PC-9 (cell line): ENCODE data around the gene XRCC3. TPM values are rescaled to one million over a fixed set of nuclear protein-coding genes. Genes with fewer than 3 reads are reported as not detected.
"Not testable (repeated sequence)": the region's sequence is repeated elsewhere in the genome, so short reads cannot be mapped to it uniquely, and the experiment has no call there.

Experiments
- BruUV-seq: library from RNA; stranded (reverse); fragments of 400-500 nt; replicated peaks from 2 replicates; lab custom pipeline; 2021; lab: Mats Ljungman, UMichigan
- CTCF ChIA-PET: fragments of 300-600 bp; sonication (Branson Sonifier 250); formaldehyde crosslinking; loops from one replicate; lab custom pipeline; 2022; ENCODE audit warnings: antibody characterized with exemption; lab: Charles Lee
- POLR2A ChIA-PET: fragments of 300-600 bp; sonication (Branson Sonifier 250); formaldehyde crosslinking; loops from one replicate; lab custom pipeline; 2022; ENCODE audit warnings: antibody characterized with exemption; ENCODE audit not compliant: unreplicated experiment; lab: Charles Lee
- DNase-seq, 2 experiments: peaks; one replicate each; pipeline versions ENCODE4 v3.0.0 to v3.0.0-alpha.2; 2015 to 2022; ENCODE audit warnings: mixed read lengths in 1 of 2
- H2AFZ ChIP-seq: fragments of 200-600 bp; sonication (generic); 2 replicates; pipeline ENCODE4 v1.8.1; 2017; ENCODE audit warnings: antibody characterized with exemption
- H3F3A ChIP-seq: fragments of 200-600 bp; sonication (generic); 2 replicates; pipeline ENCODE4 v1.8.1; 2017; ENCODE audit warnings: antibody characterized with exemption, mild to moderate bottlenecking, low read depth; ENCODE audit not compliant: insufficient read depth
- H3K27ac ChIP-seq: fragments of 200-600 bp; sonication (generic); 2 replicates; pipeline ENCODE4 v1.6.1; 2016; ENCODE audit warnings: mixed run types
- H3K27me3 ChIP-seq: fragments of 200-600 bp; sonication (generic); 2 replicates; pipeline ENCODE4 v1.6.1; 2016; ENCODE audit warnings: low read depth, mixed run types; ENCODE audit not compliant: insufficient read depth
- H3K36me3 ChIP-seq: fragments of 200-600 bp; sonication (generic); 2 replicates; pipeline ENCODE4 v1.6.1; 2016; ENCODE audit warnings: low read depth, mixed run types
- H3K4me1 ChIP-seq: fragments of 200-600 bp; sonication (generic); replicated peaks from 2 replicates; pipeline ENCODE4 v1.6.1; 2016; ENCODE audit warnings: mixed run types; ENCODE audit not compliant: insufficient read depth
- H3K4me2 ChIP-seq: fragments of 200-600 bp; sonication (generic); 2 replicates; pipeline ENCODE4 v1.6.1; 2017; ENCODE audit warnings: mixed run types
- H3K4me3 ChIP-seq: fragments of 200-600 bp; sonication (generic); 2 replicates; pipeline ENCODE4 v1.6.1; 2016; ENCODE audit warnings: mixed run types
- H3K79me2 ChIP-seq: fragments of 200-600 bp; sonication (generic); 2 replicates; pipeline ENCODE4 v1.6.1; 2017; ENCODE audit warnings: low read depth, mixed run types
- H3K9me2 ChIP-seq: fragments of 200-600 bp; sonication (generic); 2 replicates; pipeline ENCODE4 v1.8.1; 2017; ENCODE audit warnings: mild to moderate bottlenecking; ENCODE audit not compliant: insufficient read depth
- H3K9me3 ChIP-seq: fragments of 200-600 bp; sonication (generic); 2 replicates; pipeline ENCODE4 v1.8.1; 2016; ENCODE audit warnings: low read depth; ENCODE audit not compliant: insufficient read depth
- H4K20me1 ChIP-seq: fragments of 200-600 bp; sonication (generic); 2 replicates; pipeline ENCODE4 v1.8.1; 2017; ENCODE audit not compliant: insufficient read depth
- CTCF ChIP-seq: fragments of 200-600 bp; sonication (generic); conservative IDR thresholded peaks from 2 replicates; pipeline ENCODE4 v1.6.1; 2017; ENCODE audit warnings: mixed run types, antibody characterized with exemption, mild to moderate bottlenecking, moderate library complexity
- EZH2 ChIP-seq: fragments of 200-600 bp; sonication (generic); IDR thresholded peaks from 2 replicates; pipeline ENCODE4 v1.8.0; 2017; ENCODE audit warnings: antibody characterized with exemption, low read depth
- intact Hi-C: fragments of 100-400 bp; cut with micrococcal nuclease; formaldehyde crosslinking; loops from one replicate; pipeline ENCODE4 v1.10.0; 2022; ENCODE audit not compliant: unreplicated experiment
- total RNA-seq: library from RNA; stranded (reverse); gene quantifications from 2 replicates; pipeline ENCODE4 v1.2.3, GENCODE V29; 2021

The XRCC3 gene
- total RNA-seq, 1 experiment from 2014 or later, result 65.1 TPM

GRCh38 chr14:103693515-103693914, 21.7 kb downstream of the XRCC3 start:
- no peaks in the 10 kb centered on the region for H3K27me3 ChIP-seq
- H3F3A ChIP-seq, result peaks cover 82% of the 10 kb centered on the region
- intact Hi-C loops, result loop anchor here (1.0 to 5.0 kb wide), 4 partner anchors 12 to 131 kb away; partner anchors contain the start of genes BAG5, COA8, XRCC3 and ZFYVE21
- peak; percentile 71 to 99 for DNase-seq
- no peak for TF ChIP-seq EZH2
- TF ChIP-seq CTCF, result no peak
- peaks cover 77% of the 10 kb centered on the region for H4K20me1 ChIP-seq
- H3K36me3 ChIP-seq, result peaks cover 45% of the 10 kb centered on the region
- POLR2A ChIA-PET, result interaction anchor here (0.6 to 0.7 kb wide), 3 partner anchors 12 to 130 kb away, joined by 4 to 19 read pairs (median 4); no protein-coding TSS in a partner anchor
- no TSS peak for BruUV-seq
- CTCF ChIA-PET, result no interaction called here
- no peaks in the 10 kb centered on the region for H3K9me2 ChIP-seq
- H2AFZ ChIP-seq, result no peak overlapping the region
- peaks cover 15% of the 10 kb centered on the region for H3K4me1 ChIP-seq
- no peak overlapping the region for H3K4me2 ChIP-seq
- H3K4me3 ChIP-seq, result no peak overlapping the region
- H3K27ac ChIP-seq, result peak overlapping the region; percentile 9
- no peaks in the 10 kb centered on the region for H3K79me2 ChIP-seq
- no peaks in the 10 kb centered on the region for H3K9me3 ChIP-seq

- H3K36me3 ChIP-seq, result peaks cover 50% of the 10 kb centered on the region
- TF ChIP-seq EZH2, result no peak
- TF ChIP-seq CTCF, result no peak
- no peaks in the 10 kb centered on the region for H3K79me2 ChIP-seq
- no peak overlapping the region for H2AFZ ChIP-seq
- H4K20me1 ChIP-seq, result peaks cover 80% of the 10 kb centered on the region
- H3K9me3 ChIP-seq, result no peaks in the 10 kb centered on the region
- H3K27ac ChIP-seq, result peak overlapping the region; percentile 9
- no peak overlapping the region for H3K4me3 ChIP-seq
- peaks cover 15% of the 10 kb centered on the region for H3K4me1 ChIP-seq
- DNase-seq, result peak in 1 of 2 experiments; percentile 68
- TSS peak; percentile 37 for BruUV-seq
- no peaks in the 10 kb centered on the region for H3K9me2 ChIP-seq
- no peaks in the 10 kb centered on the region for H3K27me3 ChIP-seq
- H3K4me2 ChIP-seq, result no peak overlapping the region
- intact Hi-C loops, result loop anchor here (1.0 to 5.0 kb wide), 4 partner anchors 12 to 131 kb away; partner anchors contain the start of genes BAG5, COA8, XRCC3 and ZFYVE21
- POLR2A ChIA-PET, result interaction anchor here (0.6 kb wide), 2 partner anchors 11 to 67 kb away, joined by 4 to 13 read pairs; no protein-coding TSS in a partner anchor
- peaks cover 87% of the 10 kb centered on the region for H3F3A ChIP-seq
- CTCF ChIA-PET, result no interaction called here
These were observed 22.4 kb downstream of the XRCC3 start for GRCh38 chr14:103692871-103693270.

- H3K27me3 ChIP-seq, result no peaks in the 10 kb centered on the region
- peaks cover 76% of the 10 kb centered on the region for H4K20me1 ChIP-seq
- intact Hi-C loops, result loop anchor here (2.0 to 5.0 kb wide), 2 partner anchors 29 to 130 kb away; partner anchors contain the start of genes BAG5 and COA8
- H3K9me2 ChIP-seq, result no peaks in the 10 kb centered on the region
- peaks cover 15% of the 10 kb centered on the region for H3K4me1 ChIP-seq
- TF ChIP-seq EZH2, result no peak
- no peak for TF ChIP-seq CTCF
- no TSS peak for BruUV-seq
- DNase-seq, result no peak
- H3K36me3 ChIP-seq, result peaks cover 52% of the 10 kb centered on the region
- no peaks in the 10 kb centered on the region for H3K79me2 ChIP-seq
- H3K9me3 ChIP-seq, result no peaks in the 10 kb centered on the region
- H3K27ac ChIP-seq, result no peak overlapping the region
- POLR2A ChIA-PET, result interaction anchor here (0.6 kb wide), 1 partner anchor 49 kb away, joined by 4 read pairs; no protein-coding TSS in a partner anchor
- CTCF ChIA-PET, result no interaction called here
- H3K4me3 ChIP-seq, result no peak overlapping the region
- no peak overlapping the region for H2AFZ ChIP-seq
- no peak overlapping the region for H3K4me2 ChIP-seq
- peaks cover 86% of the 10 kb centered on the region for H3F3A ChIP-seq
These were observed 23.1 kb downstream of the XRCC3 start for GRCh38 chr14:103692159-103692558.

DNA sequence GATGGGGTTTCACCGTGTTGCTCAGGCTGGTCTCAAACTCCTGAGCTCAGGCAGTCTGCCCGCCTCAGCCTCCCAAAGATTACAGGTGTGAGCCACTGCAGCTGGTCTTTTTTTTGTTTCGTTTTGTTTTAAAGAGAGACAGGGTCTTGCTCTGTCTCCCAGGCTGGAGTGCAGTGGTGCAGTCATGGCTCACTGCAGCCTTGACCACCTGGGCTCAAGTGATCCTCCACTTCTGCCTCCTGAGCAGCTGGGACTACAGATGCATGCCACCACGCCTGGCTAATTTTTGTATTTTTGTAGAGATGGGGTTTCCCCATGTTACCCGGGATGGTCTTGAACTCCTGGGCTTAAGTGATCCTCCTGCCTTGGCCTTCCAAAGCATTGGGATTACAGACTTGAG, 23.6 kb downstream of the XRCC3 start:
- ChIA-PET CTCF (interaction anchor here (0.6 kb wide), 1 partner anchor 14 kb away, joined by 8 read pairs; no protein-coding TSS in a partner anchor), POLR2A (interaction anchor here (0.6 kb wide), 1 partner anchor 50 kb away, joined by 4 read pairs; no protein-coding TSS in a partner anchor)
- H3K9me3 ChIP-seq, H3K27ac ChIP-seq, H3K79me2 ChIP-seq, DNase-seq, H2AFZ ChIP-seq, BruUV-seq, H3K27me3 ChIP-seq, H3K9me2 ChIP-seq, H3K4me2 ChIP-seq, H3K4me3 ChIP-seq: not testable (repeated sequence)
- intact Hi-C loops, result loop anchor here (2.0 to 5.0 kb wide), 2 partner anchors 29 to 129 kb away; partner anchors contain the start of genes BAG5 and COA8
- H3K36me3 ChIP-seq, result peaks cover 53% of the 10 kb centered on the region
- peaks cover 71% of the 10 kb centered on the region for H4K20me1 ChIP-seq
- peaks cover 83% of the 10 kb centered on the region for H3F3A ChIP-seq
- peaks cover 15% of the 10 kb centered on the region for H3K4me1 ChIP-seq
